CD1c-positive myeloid dendritic cell (primary cell): ENCODE data around the gene CRYGS.

Experiments
- DNase-seq: peaks from one replicate; pipeline ENCODE4 v3.0.0-alpha.2; 2016; ENCODE audit errors: extremely low spot score

The CRYGS gene

DNA sequence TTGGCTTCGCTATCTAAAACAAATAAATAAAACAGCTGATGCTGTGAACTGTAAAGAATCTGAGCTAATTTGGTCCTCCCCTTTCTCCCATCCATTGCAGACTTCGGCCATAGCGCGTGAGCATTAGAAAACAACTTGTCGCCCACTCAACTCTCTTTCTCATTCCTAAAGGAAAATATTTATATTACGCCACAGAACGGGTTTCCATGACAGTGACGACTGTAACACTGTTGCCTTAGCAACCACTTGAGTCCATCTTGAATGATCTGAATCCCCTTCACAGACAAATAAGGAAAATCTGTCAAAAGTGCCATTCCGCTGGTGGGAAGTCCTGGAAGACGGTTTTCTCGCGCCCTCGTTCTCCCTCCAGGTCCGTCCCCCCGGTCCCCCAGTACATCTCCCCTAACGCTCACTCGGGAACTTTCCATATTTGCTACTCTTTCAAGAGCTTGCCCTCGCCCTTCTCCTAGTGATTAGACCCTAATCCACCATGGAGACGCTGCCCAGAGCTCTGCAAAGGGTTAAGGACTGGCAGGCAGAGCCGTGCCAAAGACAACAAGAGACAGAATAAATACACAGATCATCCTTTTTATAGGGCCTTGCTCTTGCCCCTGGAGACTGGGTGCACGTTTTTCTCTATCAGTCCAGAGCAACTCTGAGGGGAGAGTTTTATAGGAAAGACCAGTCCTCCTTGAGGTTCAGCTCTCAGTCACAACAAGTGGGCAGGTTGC, 50.5 kb downstream of the CRYGS start:
- DNase-seq, result no peak

DNA sequence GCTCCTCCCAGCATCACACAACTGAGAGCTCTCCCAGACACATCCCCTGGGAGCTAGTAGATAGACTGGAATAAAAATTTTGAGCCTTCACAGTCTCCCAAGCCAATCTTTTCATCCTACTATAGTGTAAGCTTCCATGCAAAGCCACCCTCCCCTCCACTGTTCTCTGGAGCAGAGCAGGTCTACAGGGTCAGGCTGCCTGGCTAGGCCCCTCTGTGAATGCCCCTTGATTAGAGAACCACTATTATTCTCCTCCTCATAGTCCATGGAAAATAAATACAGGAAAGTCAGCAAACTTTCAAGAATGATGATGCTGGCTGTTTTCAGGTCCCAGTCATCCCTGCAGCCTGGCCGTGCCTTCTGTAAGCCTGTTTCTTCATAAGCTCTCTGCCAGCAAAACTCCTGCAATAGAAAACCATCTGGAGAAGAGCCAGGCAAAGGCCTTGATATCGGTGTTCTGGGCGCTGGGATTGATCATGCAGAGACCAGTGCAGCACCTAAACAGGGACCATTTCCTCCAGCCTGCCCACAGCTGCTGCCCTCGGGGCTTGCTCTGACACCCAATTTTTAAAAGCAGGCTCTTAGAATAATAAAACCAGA, 51.7 kb downstream of the CRYGS start:
- DNase-seq, result no peak

DNA sequence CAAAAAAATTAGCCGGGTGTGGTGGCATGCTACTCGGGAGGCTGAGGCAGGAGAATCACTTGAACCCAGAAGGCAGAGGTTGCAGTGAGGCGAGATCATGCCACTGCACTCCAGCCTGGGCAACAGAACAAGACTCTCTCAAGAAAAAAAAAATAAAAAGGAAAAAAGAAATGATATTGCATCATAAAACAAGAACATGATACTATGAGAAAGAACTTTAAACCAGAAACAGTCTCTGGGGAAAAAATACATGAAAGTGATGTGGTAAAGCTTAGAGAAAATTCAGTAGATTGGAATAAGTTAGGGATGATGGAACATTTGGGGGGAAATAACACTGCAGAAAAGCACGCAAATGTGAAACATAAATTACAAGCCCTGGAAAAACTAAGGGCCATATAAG, 54.7 kb downstream of the CRYGS start:
- DNase-seq, result no peak
